HCT116 (cell line): ENCODE measurements around the gene TMTC2.

Source experiments
- POLR2AphosphoS5 ChIP-seq: IDR thresholded peaks from 2 replicates; pipeline ENCODE4 v1.6.1; 2011; ENCODE audit warnings: mild to moderate bottlenecking, low read depth, low read length, moderate library complexity
- TF ChIP-seq, protein P1 (sequence below): IDR thresholded peaks from 2 replicates; pipeline ENCODE4 v1.6.1; 2012

DNA sequence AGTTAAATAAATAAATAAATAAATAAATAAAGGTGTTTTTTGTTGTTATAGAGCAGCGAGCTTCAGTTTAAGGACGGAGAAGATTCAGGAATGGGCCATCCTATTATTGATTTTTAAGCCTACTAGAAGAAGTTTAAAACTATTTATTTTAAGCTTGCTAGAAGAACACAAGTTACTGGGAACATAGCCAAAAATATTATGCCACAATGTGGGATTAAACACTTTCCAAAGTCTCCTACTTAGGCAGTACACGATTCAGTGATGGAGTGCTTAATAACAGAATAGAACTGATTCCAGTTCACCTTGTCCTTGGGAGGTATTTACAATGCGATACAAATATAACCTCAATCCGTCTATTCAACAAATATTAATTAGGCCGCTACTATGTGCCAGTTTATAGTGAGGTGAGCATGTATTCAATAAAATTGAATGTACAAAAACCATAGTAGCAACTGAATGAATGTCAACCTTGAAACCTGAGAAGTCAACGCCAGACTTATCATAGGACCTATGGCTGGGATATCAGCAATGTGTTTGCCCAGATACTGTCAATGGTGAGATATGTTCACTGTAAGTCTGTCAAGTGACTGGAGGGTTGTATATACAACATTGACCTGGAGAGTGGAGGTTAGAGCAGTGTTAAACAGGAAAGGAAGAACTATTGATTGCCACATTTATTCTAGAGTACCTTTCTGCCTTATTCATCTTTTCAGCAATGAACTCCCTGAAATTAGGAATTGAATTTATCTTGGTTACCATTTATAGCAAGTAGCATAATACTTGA is 486.4 kb downstream of the TMTC2 start:
- TF ChIP-seq POLR2AphosphoS5: no peak
- TF ChIP-seq, protein P1, sequence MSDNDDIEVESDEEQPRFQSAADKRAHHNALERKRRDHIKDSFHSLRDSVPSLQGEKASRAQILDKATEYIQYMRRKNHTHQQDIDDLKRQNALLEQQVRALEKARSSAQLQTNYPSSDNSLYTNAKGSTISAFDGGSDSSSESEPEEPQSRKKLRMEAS: no peak
